ENCODE data around the gene ADAMTSL5. TPM values are rescaled to one million over a fixed set of nuclear protein-coding genes. Genes with fewer than 3 reads are reported as not detected.
A peak's percentile ranks its signal among the peaks of the same experiment; 100 is the strongest.

ADAMTSL5 gene
- total and polyA plus RNA-seq, 2 of the 13 experiments (the other 11 are each of a cell fraction or from before 2014, with no cell fraction given), result 0.60 to 2.7 TPM

DNA sequence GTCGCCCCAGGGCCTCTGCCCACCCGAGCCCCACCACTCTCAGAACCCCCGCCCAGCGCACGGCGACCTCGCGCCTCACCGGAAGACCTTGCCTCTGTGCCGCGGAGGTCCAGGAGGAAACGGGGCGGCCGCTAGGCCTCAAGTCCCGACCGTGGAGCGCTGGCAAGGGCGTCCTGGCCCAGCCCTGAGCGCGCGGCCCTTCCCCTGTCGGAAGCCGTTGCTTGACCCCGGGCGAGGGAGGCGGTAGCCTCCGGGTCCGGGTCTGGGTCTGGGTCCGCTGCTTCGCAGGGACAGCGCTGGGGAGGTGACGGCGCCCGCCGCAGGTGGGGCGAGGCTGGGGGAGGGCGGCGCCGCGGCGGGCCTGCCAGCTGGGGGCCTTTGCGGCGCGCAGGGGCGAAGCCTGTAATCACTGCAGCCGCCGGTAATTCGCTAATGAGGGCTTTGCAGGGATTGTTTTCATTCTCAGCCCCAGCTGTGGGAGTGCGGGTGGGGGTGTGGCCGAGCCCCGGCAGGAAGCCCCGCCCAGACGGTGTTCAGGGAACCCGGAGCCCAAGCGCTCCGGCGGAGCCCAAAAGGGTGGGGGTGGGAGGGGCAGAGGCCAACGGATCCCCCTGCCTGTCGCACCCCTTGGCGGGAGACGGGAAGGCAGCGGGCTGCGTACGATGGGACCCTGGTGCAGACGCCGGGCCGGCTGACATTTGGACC lies 42.4 kb downstream of the ADAMTSL5 start (continued):
- TF ChIP-seq, protein P1, sequence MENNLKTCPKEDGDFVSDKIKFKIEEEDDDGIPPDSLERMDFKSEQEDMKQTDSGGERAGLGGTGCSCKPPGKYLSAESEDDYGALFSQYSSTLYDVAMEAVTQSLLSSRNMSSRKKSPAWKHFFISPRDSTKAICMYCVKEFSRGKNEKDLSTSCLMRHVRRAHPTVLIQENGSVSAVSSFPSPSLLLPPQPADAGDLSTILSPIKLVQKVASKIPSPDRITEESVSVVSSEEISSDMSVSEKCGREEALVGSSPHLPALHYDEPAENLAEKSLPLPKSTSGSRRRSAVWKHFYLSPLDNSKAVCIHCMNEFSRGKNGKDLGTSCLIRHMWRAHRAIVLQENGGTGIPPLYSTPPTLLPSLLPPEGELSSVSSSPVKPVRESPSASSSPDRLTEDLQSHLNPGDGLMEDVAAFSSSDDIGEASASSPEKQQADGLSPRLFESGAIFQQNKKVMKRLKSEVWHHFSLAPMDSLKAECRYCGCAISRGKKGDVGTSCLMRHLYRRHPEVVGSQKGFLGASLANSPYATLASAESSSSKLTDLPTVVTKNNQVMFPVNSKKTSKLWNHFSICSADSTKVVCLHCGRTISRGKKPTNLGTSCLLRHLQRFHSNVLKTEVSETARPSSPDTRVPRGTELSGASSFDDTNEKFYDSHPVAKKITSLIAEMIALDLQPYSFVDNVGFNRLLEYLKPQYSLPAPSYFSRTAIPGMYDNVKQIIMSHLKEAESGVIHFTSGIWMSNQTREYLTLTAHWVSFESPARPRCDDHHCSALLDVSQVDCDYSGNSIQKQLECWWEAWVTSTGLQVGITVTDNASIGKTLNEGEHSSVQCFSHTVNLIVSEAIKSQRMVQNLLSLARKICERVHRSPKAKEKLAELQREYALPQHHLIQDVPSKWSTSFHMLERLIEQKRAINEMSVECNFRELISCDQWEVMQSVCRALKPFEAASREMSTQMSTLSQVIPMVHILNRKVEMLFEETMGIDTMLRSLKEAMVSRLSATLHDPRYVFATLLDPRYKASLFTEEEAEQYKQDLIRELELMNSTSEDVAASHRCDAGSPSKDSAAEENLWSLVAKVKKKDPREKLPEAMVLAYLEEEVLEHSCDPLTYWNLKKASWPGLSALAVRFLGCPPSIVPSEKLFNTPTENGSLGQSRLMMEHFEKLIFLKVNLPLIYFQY (CRISPR knock-in tag; IDR thresholded peaks at IDR 0.05; ENCODE audit: borderline replicate concordance), result 0 out of 2 replicates have a peak, but pooled peaks have one; percentile 8
- TF ChIP-seq ZNF777 (CRISPR knock-in tag; IDR thresholded peaks at IDR 0.05) (peak; percentile 42; the same call in 1 of the 2 replicates), PAX8 (CRISPR knock-in tag; IDR thresholded peaks at IDR 0.05; ENCODE audit: borderline replicate concordance) (0 out of 2 replicates have a peak, but pooled peaks have one; percentile 45), TBX2 (CRISPR knock-in tag; IDR thresholded peaks at IDR 0.05; ENCODE audit: borderline replicate concordance) (0 out of 2 replicates have a peak, but pooled peaks have one; percentile 17), ZFY (CRISPR knock-in tag; IDR thresholded peaks at IDR 0.05) (peak; percentile 84), TCF12 (IDR thresholded peaks at IDR 0.05) (no peak), TCF12 (CRISPR knock-in tag; IDR thresholded peaks at IDR 0.05) (0 out of 2 replicates have a peak, but pooled peaks have one; percentile 7), HMGA1 (CRISPR knock-in tag; conservative IDR thresholded peaks at IDR 0.05) (no peak), RAD21 (CRISPR knock-in tag; IDR thresholded peaks at IDR 0.05) (no peak; the same call in 1 of the 2 replicates)
- TF ChIP-seq, protein P2, sequence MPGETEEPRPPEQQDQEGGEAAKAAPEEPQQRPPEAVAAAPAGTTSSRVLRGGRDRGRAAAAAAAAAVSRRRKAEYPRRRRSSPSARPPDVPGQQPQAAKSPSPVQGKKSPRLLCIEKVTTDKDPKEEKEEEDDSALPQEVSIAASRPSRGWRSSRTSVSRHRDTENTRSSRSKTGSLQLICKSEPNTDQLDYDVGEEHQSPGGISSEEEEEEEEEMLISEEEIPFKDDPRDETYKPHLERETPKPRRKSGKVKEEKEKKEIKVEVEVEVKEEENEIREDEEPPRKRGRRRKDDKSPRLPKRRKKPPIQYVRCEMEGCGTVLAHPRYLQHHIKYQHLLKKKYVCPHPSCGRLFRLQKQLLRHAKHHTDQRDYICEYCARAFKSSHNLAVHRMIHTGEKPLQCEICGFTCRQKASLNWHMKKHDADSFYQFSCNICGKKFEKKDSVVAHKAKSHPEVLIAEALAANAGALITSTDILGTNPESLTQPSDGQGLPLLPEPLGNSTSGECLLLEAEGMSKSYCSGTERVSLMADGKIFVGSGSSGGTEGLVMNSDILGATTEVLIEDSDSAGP (CRISPR knock-in tag; IDR thresholded peaks at IDR 0.05; ENCODE audit: borderline replicate concordance), result peak; percentile 60; the same call in 1 of the 2 replicates
- TF ChIP-seq, protein P3, sequence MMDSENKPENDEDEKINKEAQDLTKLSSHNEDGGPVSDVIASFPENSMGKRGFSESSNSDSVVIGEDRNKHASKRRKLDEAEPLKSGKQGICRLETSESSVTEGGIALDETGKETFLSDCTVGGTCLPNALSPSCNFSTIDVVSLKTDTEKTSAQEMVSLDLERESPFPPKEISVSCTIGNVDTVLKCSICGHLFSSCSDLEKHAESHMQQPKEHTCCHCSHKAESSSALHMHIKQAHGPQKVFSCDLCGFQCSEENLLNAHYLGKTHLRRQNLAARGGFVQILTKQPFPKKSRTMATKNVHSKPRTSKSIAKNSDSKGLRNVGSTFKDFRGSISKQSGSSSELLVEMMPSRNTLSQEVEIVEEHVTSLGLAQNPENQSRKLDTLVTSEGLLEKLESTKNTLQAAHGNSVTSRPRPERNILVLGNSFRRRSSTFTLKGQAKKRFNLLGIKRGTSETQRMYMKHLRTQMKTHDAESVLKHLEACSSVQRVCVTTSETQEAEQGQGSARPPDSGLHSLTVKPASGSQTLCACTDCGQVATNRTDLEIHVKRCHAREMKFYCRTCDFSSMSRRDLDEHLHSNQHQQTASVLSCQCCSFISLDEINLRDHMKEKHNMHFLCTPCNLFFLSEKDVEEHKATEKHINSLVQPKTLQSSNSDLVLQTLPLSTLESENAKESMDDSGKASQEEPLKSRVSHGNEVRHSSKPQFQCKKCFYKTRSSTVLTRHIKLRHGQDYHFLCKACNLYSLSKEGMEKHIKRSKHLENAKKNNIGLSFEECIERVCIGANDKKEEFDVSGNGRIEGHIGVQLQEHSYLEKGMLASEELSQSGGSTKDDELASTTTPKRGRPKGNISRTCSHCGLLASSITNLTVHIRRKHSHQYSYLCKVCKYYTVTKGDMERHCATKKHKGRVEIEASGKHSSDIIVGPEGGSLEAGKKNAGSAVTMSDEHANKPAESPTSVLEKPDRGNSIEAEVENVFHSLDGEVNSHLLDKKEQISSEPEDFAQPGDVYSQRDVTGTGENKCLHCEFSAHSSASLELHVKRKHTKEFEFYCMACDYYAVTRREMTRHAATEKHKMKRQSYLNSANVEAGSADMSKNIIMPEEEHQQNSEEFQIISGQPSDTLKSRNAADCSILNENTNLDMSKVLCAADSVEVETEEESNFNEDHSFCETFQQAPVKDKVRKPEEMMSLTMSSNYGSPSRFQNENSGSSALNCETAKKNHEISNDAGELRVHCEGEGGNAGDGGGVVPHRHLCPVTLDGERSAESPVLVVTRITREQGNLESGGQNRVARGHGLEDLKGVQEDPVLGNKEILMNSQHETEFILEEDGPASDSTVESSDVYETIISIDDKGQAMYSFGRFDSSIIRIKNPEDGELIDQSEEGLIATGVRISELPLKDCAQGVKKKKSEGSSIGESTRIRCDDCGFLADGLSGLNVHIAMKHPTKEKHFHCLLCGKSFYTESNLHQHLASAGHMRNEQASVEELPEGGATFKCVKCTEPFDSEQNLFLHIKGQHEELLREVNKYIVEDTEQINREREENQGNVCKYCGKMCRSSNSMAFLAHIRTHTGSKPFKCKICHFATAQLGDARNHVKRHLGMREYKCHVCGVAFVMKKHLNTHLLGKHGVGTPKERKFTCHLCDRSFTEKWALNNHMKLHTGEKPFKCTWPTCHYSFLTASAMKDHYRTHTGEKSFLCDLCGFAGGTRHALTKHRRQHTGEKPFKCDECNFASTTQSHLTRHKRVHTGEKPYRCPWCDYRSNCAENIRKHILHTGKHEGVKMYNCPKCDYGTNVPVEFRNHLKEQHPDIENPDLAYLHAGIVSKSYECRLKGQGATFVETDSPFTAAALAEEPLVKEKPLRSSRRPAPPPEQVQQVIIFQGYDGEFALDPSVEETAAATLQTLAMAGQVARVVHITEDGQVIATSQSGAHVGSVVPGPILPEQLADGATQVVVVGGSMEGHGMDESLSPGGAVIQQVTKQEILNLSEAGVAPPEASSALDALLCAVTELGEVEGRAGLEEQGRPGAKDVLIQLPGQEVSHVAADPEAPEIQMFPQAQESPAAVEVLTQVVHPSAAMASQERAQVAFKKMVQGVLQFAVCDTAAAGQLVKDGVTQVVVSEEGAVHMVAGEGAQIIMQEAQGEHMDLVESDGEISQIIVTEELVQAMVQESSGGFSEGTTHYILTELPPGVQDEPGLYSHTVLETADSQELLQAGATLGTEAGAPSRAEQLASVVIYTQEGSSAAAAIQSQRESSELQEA (CRISPR knock-in tag; IDR thresholded peaks at IDR 0.05; ENCODE audit: not compliant biosample characterization), result peak; percentile 60
- TF ChIP-seq, protein P4, sequence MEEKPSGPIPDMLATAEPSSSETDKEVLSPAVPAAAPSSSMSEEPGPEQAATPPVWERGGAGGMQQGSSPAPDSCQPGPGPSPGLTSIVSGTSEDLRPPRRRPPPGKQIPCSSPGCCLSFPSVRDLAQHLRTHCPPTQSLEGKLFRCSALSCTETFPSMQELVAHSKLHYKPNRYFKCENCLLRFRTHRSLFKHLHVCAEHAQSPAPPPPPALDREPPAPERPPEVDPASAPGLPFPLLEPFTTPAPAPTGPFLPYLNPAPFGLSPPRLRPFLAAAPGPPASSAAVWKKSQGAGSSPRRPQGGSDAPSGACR (CRISPR knock-in tag; IDR thresholded peaks at IDR 0.05), result 0 out of 2 replicates have a peak, but pooled peaks have one; percentile 12

Data from HepG2 (cell line).